HL-60 (cell line): ENCODE results near the gene NLK.

Experiments used
- DNase-seq, 2 experiments: peaks; one replicate each; pipeline ENCODE4 v3.0.0-alpha.2; 2010 to 2020; ENCODE audit warnings: low read depth in 1 of 2, low spot score in 1 of 2
- H3K27ac ChIP-seq: fragments of 250-450 bp; sonication (Bioruptor Pico); replicated peaks from 2 replicates; pipeline ENCODE4 v1.5.1; 2020; ENCODE audit warnings: mild to moderate bottlenecking, moderate library complexity
- H3K27me3 ChIP-seq: fragments of 250-450 bp; sonication (Bioruptor Pico); 2 replicates; pipeline ENCODE4 v1.5.1; 2021; ENCODE audit warnings: mild to moderate bottlenecking, moderate library complexity; ENCODE audit not compliant: insufficient read depth, poor library complexity, severe bottlenecking
- H3K4me3 ChIP-seq: replicated peaks from 2 replicates; pipeline ENCODE4 v1.5.1; 2011; ENCODE audit warnings: mild to moderate bottlenecking, control low read depth, low read length; ENCODE audit not compliant: insufficient read depth
- GABPA ChIP-seq: IDR thresholded peaks from 2 replicates; pipeline ENCODE4 v1.6.1; 2012; ENCODE audit warnings: low read depth
- POLR2AphosphoS5 ChIP-seq: IDR thresholded peaks from 2 replicates; pipeline ENCODE4 v1.6.1; 2012; ENCODE audit warnings: low read depth
- SPI1 ChIP-seq: IDR thresholded peaks from 2 replicates; pipeline ENCODE4 v1.6.1; 2012; ENCODE audit warnings: low read depth, mild to moderate bottlenecking, borderline replicate concordance
- TF ChIP-seq, protein P1 (sequence below): IDR thresholded peaks from one replicate; pipeline ENCODE4 v1.5.1; 2011; ENCODE audit warnings: low read length, control low read depth, inconsistent platforms; ENCODE audit not compliant: insufficient read depth
- TF ChIP-seq, protein P2 (sequence below): IDR thresholded peaks from 2 replicates; pipeline ENCODE4 v1.6.1; 2012; ENCODE audit warnings: low read depth; ENCODE audit not compliant: insufficient replicate concordance

The NLK gene

GRCh38 chr17:28045304-28045703 lies 2.8 kb downstream of the NLK start:
- Histone ChIP-seq H3K4me3 (no peak overlapping the region), H3K27me3 (no peaks in the 10 kb centered on the region), H3K27ac (no peak overlapping the region)
- no peak for DNase-seq
- TF ChIP-seq, protein P1, sequence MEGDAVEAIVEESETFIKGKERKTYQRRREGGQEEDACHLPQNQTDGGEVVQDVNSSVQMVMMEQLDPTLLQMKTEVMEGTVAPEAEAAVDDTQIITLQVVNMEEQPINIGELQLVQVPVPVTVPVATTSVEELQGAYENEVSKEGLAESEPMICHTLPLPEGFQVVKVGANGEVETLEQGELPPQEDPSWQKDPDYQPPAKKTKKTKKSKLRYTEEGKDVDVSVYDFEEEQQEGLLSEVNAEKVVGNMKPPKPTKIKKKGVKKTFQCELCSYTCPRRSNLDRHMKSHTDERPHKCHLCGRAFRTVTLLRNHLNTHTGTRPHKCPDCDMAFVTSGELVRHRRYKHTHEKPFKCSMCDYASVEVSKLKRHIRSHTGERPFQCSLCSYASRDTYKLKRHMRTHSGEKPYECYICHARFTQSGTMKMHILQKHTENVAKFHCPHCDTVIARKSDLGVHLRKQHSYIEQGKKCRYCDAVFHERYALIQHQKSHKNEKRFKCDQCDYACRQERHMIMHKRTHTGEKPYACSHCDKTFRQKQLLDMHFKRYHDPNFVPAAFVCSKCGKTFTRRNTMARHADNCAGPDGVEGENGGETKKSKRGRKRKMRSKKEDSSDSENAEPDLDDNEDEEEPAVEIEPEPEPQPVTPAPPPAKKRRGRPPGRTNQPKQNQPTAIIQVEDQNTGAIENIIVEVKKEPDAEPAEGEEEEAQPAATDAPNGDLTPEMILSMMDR, result no peak
- TF ChIP-seq, protein P2, sequence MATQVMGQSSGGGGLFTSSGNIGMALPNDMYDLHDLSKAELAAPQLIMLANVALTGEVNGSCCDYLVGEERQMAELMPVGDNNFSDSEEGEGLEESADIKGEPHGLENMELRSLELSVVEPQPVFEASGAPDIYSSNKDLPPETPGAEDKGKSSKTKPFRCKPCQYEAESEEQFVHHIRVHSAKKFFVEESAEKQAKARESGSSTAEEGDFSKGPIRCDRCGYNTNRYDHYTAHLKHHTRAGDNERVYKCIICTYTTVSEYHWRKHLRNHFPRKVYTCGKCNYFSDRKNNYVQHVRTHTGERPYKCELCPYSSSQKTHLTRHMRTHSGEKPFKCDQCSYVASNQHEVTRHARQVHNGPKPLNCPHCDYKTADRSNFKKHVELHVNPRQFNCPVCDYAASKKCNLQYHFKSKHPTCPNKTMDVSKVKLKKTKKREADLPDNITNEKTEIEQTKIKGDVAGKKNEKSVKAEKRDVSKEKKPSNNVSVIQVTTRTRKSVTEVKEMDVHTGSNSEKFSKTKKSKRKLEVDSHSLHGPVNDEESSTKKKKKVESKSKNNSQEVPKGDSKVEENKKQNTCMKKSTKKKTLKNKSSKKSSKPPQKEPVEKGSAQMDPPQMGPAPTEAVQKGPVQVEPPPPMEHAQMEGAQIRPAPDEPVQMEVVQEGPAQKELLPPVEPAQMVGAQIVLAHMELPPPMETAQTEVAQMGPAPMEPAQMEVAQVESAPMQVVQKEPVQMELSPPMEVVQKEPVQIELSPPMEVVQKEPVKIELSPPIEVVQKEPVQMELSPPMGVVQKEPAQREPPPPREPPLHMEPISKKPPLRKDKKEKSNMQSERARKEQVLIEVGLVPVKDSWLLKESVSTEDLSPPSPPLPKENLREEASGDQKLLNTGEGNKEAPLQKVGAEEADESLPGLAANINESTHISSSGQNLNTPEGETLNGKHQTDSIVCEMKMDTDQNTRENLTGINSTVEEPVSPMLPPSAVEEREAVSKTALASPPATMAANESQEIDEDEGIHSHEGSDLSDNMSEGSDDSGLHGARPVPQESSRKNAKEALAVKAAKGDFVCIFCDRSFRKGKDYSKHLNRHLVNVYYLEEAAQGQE, result no peak
- no peak for TF ChIP-seq GABPA
- TF ChIP-seq SPI1, result no peak
- no peak for TF ChIP-seq POLR2AphosphoS5

DNA sequence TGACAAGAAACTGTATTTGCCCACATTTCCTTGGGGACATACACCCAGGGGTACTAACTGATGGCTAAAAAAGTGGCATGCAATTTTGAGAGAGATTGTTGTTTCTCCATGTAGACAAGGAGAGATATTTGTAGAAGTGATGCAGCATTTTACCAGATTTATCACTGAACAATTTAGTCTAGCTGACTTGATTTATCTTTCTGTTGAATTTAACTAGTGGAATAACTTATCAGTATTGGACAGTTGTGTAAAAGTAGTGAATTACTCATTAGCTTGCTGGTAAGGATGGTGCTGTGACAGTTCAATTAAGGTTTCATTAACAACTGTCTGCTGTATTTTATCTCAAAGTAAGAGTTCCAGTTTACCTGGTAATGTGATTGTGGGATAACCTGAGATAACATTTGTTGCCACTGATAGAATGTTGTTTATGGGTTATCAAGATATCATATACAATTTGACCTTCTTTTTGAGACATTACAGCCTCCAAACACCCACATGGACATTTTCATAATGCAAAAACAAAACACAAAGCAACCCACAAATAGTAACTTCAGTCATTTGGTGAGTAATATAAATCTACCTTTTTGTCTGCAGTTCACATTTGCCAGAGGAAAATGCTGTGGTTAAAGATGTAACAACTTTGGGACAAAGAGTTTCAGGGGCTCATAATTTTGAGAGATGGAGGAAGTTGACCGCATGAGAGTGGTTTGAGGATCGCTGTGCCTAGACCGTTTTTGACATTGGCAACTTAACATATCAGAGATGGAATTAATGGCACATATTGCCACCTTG lies 3.8 kb downstream of the NLK start:
- Histone ChIP-seq H3K27me3 (no peaks in the 10 kb centered on the region), H3K4me3 (no peak overlapping the region), H3K27ac (no peak overlapping the region)
- TF ChIP-seq GABPA, result no peak
- TF ChIP-seq, protein P1, result no peak
- TF ChIP-seq SPI1, result no peak
- TF ChIP-seq POLR2AphosphoS5, result no peak
- TF ChIP-seq, protein P2, result no peak
- no peak for DNase-seq

- no peak overlapping the region for H3K27ac ChIP-seq
- no peak for DNase-seq
- TF ChIP-seq SPI1 (no peak), POLR2AphosphoS5 (no peak)
- H3K27me3 ChIP-seq, result no peaks in the 10 kb centered on the region
- no peak overlapping the region for H3K4me3 ChIP-seq
Measured at GRCh38 chr17:28047806-28048205, 5.3 kb downstream of the NLK start.

DNA sequence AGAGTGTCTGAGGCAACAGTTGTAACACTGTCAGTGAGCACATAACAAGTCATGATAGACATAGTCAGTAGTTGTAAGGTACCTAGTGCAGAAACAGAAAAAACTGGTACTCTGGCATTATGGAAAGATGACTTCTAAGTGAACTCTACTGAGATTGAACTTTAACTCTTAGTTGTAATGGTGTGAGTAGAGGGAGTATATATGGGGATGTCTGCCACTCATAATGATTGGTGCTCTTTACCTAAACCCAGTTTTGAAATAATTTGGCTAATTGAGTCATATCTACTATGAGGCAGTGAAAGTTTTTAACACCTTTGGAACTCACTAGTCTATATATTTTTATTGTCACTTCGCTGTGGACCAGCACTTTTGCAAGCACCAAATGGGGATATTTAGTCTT lies 6.6 kb downstream of the NLK start:
- DNase-seq, result no peak
- TF ChIP-seq GABPA (no peak), SPI1 (no peak), POLR2AphosphoS5 (no peak)
- TF ChIP-seq, protein P1, result no peak
- TF ChIP-seq, protein P2, result no peak
- Histone ChIP-seq H3K27me3 (no peaks in the 10 kb centered on the region), H3K27ac (no peak overlapping the region), H3K4me3 (no peak overlapping the region)
